ENCODE results near the gene AOPEP. TPM values are rescaled to one million over a fixed set of nuclear protein-coding genes. Genes with fewer than 3 reads are reported as not detected.

AOPEP gene
- total RNA-seq, 4 donors from 2014 or later = 18.8 to 81.0 (median 32.1) TPM

GRCh38 chr9:95077766-95078370 lies 351.4 kb downstream of the AOPEP start:
- TF ChIP-seq CTCF (IDR thresholded peaks at IDR 0.05; ENCODE audit: low read depth) = no peak

- no peak for TF ChIP-seq CTCF (IDR thresholded peaks at IDR 0.05; ENCODE audit: low read depth)
These were observed 352.0 kb downstream of the AOPEP start for GRCh38 chr9:95078511-95078910.

- TF ChIP-seq CTCF (IDR thresholded peaks at IDR 0.05; ENCODE audit: low read depth) = no peak
These were observed 352.4 kb downstream of the AOPEP start for GRCh38 chr9:95078939-95079338.

- no peak for TF ChIP-seq CTCF (IDR thresholded peaks at IDR 0.05; ENCODE audit: low read depth)
These were observed 353.0 kb downstream of the AOPEP start for GRCh38 chr9:95079461-95079860.

GRCh38 chr9:95080961-95081647 lies 354.6 kb downstream of the AOPEP start:
- TF ChIP-seq CTCF (IDR thresholded peaks at IDR 0.05; ENCODE audit: low read depth) = no peak

GRCh38 chr9:95081998-95082397 lies 355.5 kb downstream of the AOPEP start:
- TF ChIP-seq CTCF (IDR thresholded peaks at IDR 0.05; ENCODE audit: low read depth) = no peak

GRCh38 chr9:95082401-95083084 lies 356.0 kb downstream of the AOPEP start:
- no peak for TF ChIP-seq CTCF (IDR thresholded peaks at IDR 0.05; ENCODE audit: low read depth)
